ENCODE measurements around the gene APOA1. TPM values are rescaled to one million over a fixed set of nuclear protein-coding genes. Genes with fewer than 3 reads are reported as not detected.
"Not testable (repeated sequence)": the region's sequence is repeated elsewhere in the genome, so short reads cannot be mapped to it uniquely, and the experiment has no call there.

APOA1 gene
- polyA plus RNA-seq, 6 donors from 2014 or later: 0.37 to 0.62 (median 0.45) TPM; not detected in 3

DNA sequence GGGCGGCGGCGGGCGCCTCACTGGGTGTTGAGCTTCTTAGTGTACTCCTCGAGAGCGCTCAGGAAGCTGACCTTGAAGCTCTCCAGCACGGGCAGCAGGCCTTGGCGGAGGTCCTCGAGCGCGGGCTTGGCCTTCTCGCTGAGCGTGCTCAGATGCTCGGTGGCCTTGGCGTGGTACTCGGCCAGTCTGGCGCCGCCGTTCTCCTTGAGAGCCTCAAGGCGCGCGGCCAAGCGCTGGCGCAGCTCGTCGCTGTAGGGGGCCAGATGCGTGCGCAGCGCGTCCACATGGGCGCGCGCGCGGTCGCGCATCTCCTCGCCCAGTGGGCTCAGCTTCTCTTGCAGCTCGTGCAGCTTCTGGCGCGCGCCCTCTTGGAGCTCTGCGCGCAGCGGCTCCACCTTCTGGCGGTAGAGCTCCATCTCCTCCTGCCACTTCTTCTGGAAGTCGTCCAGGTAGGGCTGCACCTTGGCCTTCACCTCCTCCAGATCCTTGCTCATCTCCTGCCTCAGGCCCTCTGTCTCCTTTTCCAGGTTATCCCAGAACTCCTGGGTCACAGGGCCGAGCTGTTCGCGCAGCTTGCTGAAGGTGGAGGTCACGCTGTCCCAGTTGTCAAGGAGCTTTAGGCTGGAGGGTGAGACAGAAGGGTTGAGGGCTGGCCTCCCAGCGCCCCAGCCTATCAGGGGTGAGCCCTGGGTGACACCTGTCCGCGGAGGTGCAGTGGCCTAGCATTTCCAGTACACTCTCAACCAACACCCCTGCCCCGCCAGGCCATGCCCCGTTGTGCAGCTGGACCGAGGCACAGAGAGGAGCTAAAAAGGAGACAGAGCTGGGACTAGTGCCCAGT is 1.4 kb downstream of the APOA1 start:
- Mint-ChIP-seq H3K4me3 (peak overlapping the region; percentile 73 to 86 (median 81)), H3K9me3 (no peaks in the 10 kb centered on the region), H3K4me1 (peaks cover 13 to 17% (median 13%) of the 10 kb centered on the region in 3 donors), H3K27ac (peak overlapping the region in 1 of 6 donors; percentile 18), H3K36me3 (no peaks in the 10 kb centered on the region), H3K27me3 (peaks cover 0 to 11% (median 5%) of the 10 kb centered on the region in 3 donors)
- DNase-seq (peak; percentile 54), ATAC-seq (ENCODE audit: low read depth in 2 of 2) (peak; percentile 88 to 89)

GRCh38 chr11:116835042-116835772 is 2.2 kb downstream of the APOA1 start:
- Mint-ChIP-seq H3K27ac (peak overlapping the region in 2 of 6 donors; percentile 28 to 47), H3K9me3 (no peaks in the 10 kb centered on the region), H3K27me3 (peaks cover 0 to 11% (median 10%) of the 10 kb centered on the region in 3 donors), H3K4me1 (peaks cover 13 to 17% (median 13%) of the 10 kb centered on the region in 3 donors), H3K4me3 (peak overlapping the region; percentile 73 to 86 (median 81)), H3K36me3 (no peaks in the 10 kb centered on the region)
- peak; percentile 29 to 30 for ATAC-seq (ENCODE audit: low read depth in 2 of 2)
- no peak for DNase-seq

DNA sequence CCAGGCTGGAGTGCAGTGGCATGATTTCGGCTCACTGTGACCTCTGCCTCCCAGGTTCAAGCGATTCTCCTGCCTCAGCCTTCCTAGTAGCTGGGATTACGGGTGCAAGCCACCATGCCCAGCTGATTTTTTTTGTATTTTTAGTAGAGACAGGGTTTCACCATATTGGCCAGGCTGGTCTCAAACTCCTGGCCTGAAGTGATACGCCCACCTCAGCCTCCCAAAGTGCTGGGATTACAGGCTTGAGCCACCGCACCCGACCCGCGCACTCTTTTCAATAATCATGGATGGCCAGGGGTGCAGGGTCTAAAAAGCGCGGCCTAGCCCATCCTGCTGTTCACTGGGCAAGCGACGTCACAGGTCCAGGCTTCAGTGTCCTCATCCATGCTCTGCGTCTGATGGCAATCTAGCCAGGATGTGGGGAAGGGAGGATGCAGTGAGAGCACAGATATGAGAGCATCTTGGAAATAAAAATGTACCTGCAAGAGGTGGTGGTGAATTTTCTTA is 2.8 kb downstream of the APOA1 start:
- H3K4me3 Mint-ChIP-seq: peak overlapping the region in 7 of 8 donors; percentile 3 to 86 (median 79)

GRCh38 chr11:116833816-116834534 is 3.4 kb downstream of the APOA1 start:
- H3K36me3 Mint-ChIP-seq: no peaks in the 10 kb centered on the region
- no peaks in the 10 kb centered on the region for H3K9me3 Mint-ChIP-seq
- DNase-seq (no peak), ATAC-seq (ENCODE audit: low read depth in 2 of 2) (no peak)
- H3K27me3 Mint-ChIP-seq: peaks cover 0 to 11% (median 10%) of the 10 kb centered on the region in 3 donors
- peaks cover 13 to 17% (median 13%) of the 10 kb centered on the region in 3 donors for H3K4me1 Mint-ChIP-seq
- H3K27ac Mint-ChIP-seq: no peak overlapping the region
- H3K4me3 Mint-ChIP-seq: peak overlapping the region in 3 of 8 donors; percentile 47 to 70 (median 63)

More for the DNA sequence above, 2.8 kb downstream of the APOA1 start:
- not testable (repeated sequence) for H3K9me3 Mint-ChIP-seq; H3K36me3 Mint-ChIP-seq; ATAC-seq (ENCODE audit: low read depth in 2 of 2); DNase-seq
- Mint-ChIP-seq H3K4me1 (peaks cover 13 to 17% (median 13%) of the 10 kb centered on the region in 3 donors), H3K27me3 (peaks cover 0 to 11% (median 10%) of the 10 kb centered on the region in 3 donors), H3K27ac (peak overlapping the region in 1 of 6 donors; percentile 47)

DNA sequence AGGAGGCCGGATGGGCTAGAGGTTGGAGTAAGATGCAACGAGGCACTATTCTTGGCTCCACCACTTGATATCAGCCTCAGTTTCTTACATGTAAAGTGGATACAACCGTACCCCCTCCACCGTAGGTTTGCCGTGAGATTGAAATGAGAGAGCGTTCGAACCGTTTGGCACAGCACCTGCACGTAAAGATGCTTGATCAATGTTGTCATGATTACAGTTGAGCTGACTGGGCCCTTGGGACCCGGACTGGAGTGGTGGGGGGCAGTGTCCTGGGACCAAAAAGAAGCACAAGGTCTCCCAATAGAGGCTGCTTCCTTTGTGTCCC is 4.0 kb downstream of the APOA1 start:
- H3K36me3 Mint-ChIP-seq: no peaks in the 10 kb centered on the region
- DNase-seq: no peak
- peak overlapping the region in 1 of 6 donors; percentile 58 for H3K27ac Mint-ChIP-seq
- no peaks in the 10 kb centered on the region for H3K9me3 Mint-ChIP-seq
- H3K27me3 Mint-ChIP-seq: peaks cover 0 to 11% (median 10%) of the 10 kb centered on the region in 3 donors
- no peak for ATAC-seq (ENCODE audit: low read depth in 2 of 2)
- H3K4me3 Mint-ChIP-seq: no peak overlapping the region
- peaks cover 13 to 17% (median 13%) of the 10 kb centered on the region in 3 donors for H3K4me1 Mint-ChIP-seq

DNA sequence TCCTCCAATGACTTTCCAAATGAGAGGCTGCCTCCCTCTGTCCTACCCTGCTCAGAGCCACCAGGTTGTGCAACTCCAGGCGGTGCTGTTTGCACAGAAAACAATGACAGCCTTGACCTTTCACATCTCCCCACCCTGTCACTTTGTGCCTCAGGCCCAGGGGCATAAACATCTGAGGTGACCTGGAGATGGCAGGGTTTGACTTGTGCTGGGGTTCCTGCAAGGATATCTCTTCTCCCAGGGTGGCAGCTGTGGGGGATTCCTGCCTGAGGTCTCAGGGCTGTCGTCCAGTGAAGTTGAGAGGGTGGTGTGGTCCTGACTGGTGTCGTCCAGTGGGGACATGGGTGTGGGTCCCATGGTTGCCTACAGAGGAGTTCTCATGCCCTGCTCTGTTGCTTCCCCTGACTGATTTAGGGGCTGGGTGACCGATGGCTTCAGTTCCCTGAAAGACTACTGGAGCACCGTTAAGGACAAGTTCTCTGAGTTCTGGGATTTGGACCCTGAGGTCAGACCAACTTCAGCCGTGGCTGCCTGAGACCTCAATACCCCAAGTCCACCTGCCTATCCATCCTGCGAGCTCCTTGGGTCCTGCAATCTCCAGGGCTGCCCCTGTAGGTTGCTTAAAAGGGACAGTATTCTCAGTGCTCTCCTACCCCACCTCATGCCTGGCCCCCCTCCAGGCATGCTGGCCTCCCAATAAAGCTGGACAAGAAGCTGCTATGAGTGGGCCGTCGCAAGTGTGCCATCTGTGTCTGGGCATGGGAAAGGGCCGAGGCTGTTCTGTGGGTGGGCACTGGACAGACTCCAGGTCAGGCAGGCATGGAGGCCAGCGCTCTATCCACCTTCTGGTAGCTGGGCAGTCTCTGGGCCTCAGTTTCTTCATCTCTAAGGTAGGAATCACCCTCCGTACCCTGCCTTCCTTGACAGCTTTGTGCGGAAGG is 4.8 kb downstream of the APOA1 start:
- H3K4me1 Mint-ChIP-seq: peaks cover 13 to 17% (median 13%) of the 10 kb centered on the region in 3 donors
- H3K9me3 Mint-ChIP-seq: no peaks in the 10 kb centered on the region
- DNase-seq (no peak), ATAC-seq (ENCODE audit: low read depth in 2 of 2) (no peak)
- H3K27ac Mint-ChIP-seq: no peak overlapping the region
- H3K36me3 Mint-ChIP-seq: no peaks in the 10 kb centered on the region
- no peak overlapping the region for H3K4me3 Mint-ChIP-seq
- H3K27me3 Mint-ChIP-seq: peaks cover 0 to 11% (median 10%) of the 10 kb centered on the region in 3 donors

- H3K9me3 Mint-ChIP-seq: no peaks in the 10 kb centered on the region
- H3K27me3 Mint-ChIP-seq: peaks cover 0 to 11% (median 10%) of the 10 kb centered on the region in 3 donors
- no peak overlapping the region for H3K27ac Mint-ChIP-seq
- no peaks in the 10 kb centered on the region for H3K36me3 Mint-ChIP-seq
- peaks cover 13 to 17% (median 13%) of the 10 kb centered on the region in 3 donors for H3K4me1 Mint-ChIP-seq
- H3K4me3 Mint-ChIP-seq: no peak overlapping the region
- no peak for DNase-seq
- no peak for ATAC-seq (ENCODE audit: low read depth in 2 of 2)
These were observed 5.6 kb downstream of the APOA1 start for GRCh38 chr11:116831790-116832349.

DNA sequence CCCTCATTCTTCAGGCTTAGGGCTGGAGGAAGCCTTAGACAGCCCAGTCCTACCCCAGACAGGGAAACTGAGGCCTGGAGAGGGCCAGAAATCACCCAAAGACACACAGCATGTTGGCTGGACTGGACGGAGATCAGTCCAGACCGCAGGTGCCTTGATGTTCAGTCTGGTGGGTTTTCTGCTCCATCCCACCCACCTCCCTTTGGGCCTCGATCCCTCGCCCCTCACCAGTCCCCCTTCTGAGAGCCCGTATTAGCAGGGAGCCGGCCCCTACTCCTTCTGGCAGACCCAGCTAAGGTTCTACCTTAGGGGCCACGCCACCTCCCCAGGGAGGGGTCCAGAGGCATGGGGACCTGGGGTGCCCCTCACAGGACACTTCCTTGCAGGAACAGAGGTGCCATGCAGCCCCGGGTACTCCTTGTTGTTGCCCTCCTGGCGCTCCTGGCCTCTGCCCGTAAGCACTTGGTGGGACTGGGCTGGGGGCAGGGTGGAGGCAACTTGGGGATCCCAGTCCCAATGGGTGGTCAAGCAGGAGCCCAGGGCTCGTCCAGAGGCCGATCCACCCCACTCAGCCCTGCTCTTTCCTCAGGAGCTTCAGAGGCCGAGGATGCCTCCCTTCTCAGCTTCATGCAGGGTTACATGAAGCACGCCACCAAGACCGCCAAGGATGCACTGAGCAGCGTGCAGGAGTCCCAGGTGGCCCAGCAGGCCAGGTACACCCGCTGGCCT is 7.1 kb downstream of the APOA1 start:
- Mint-ChIP-seq H3K36me3 (no peaks in the 10 kb centered on the region), H3K27ac (no peak overlapping the region), H3K4me3 (no peak overlapping the region), H3K27me3 (peaks cover 0 to 11% (median 10%) of the 10 kb centered on the region in 3 donors), H3K9me3 (no peaks in the 10 kb centered on the region), H3K4me1 (peaks cover 8 to 9% (median 8%) of the 10 kb centered on the region in 3 donors)
- no peak for ATAC-seq (ENCODE audit: low read depth in 2 of 2)
- no peak for DNase-seq

GRCh38 chr11:116829525-116830183 is 7.8 kb downstream of the APOA1 start, which contains the start of gene APOC3:
Gene APOC3 (plus strand): TSS chr11:116829907. CDS start chr11:116830583, 676 bp downstream.
- Mint-ChIP-seq H3K36me3 (no peaks in the 10 kb centered on the region), H3K9me3 (no peaks in the 10 kb centered on the region), H3K27ac (no peak within 1 kb of the TSS), H3K27me3 (peaks cover 0 to 10% (median 6%) of the 10 kb centered on the region in 3 donors), H3K4me3 (no peak within 1 kb of the TSS), H3K4me1 (peaks cover under 1 to 2% (median under 1%) of the 10 kb centered on the region in 3 donors)
- DNase-seq (no peak), ATAC-seq (ENCODE audit: low read depth in 2 of 2) (no peak)

DNA sequence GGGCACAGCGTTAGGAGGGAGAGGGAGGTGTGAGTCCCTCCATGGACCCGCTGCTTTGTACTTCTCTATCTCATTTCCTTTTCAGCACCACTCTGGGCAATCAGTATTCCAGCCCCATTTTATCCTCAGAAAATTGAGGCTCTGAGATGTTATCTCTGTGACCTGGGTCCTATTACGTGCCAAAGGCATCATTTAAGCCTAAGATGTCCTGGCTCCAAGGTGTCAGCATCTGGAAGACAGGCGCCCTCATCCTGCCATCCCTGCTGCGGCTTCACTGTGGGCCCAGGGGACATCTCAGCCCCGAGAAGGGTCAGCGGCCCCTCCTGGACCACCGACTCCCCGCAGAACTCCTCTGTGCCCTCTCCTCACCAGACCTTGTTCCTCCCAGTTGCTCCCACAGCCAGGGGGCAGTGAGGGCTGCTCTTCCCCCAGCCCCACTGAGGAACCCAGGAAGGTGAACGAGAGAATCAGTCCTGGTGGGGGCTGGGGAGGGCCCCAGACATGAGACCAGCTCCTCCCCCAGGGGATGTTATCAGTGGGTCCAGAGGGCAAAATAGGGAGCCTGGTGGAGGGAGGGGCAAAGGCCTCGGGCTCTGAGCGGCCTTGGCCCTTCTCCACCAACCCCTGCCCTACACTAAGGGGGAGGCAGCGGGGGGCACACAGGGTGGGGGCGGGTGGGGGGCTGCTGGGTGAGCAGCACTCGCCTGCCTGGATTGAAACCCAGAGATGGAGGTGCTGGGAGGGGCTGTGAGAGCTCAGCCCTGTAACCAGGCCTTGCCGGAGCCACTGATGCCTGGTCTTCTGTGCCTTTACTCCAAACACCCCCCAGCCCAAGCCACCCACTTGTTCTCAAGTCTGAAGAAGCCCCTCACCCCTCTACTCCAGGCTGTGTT is 8.5 kb downstream of the APOA1 start:
- ATAC-seq (ENCODE audit: low read depth in 2 of 2) (no peak), DNase-seq (no peak)
- Mint-ChIP-seq H3K4me1 (no peaks in the 10 kb centered on the region), H3K9me3 (no peaks in the 10 kb centered on the region), H3K27me3 (peaks cover 0 to 10% (median 5%) of the 10 kb centered on the region in 3 donors), H3K36me3 (no peaks in the 10 kb centered on the region), H3K27ac (no peak overlapping the region), H3K4me3 (no peak overlapping the region)

Data from naive B cell (primary cell).